ENCODE results near the gene SLC5A10.
"Not testable (repeated sequence)": the region's sequence is repeated elsewhere in the genome, so short reads cannot be mapped to it uniquely, and the experiment has no call there.

The SLC5A10 gene

GRCh38 chr17:18953231-18953728, 1.3 kb downstream of the SLC5A10 start:
- no peak for DNase-seq (ENCODE audit: low read depth)
- H3K4me3 ChIP-seq (ENCODE audit: low read depth, low read length) = no peak overlapping the region
- TF ChIP-seq CTCF (IDR thresholded peaks at IDR 0.05; ENCODE audit: low read depth, low read length, missing control alignments) = no peak

- no peak overlapping the region for H3K4me3 ChIP-seq (ENCODE audit: low read depth, low read length)
- TF ChIP-seq CTCF (IDR thresholded peaks at IDR 0.05; ENCODE audit: low read depth, low read length, missing control alignments) = no peak
- DNase-seq (ENCODE audit: low read depth) = no peak
Measured at GRCh38 chr17:18954321-18954720, 2.4 kb downstream of the SLC5A10 start.

GRCh38 chr17:18955009-18955408, 3.0 kb downstream of the SLC5A10 start:
- no peak for TF ChIP-seq CTCF (IDR thresholded peaks at IDR 0.05; ENCODE audit: low read depth, low read length, missing control alignments)
- H3K4me3 ChIP-seq (ENCODE audit: low read depth, low read length) = no peak overlapping the region
- no peak for DNase-seq (ENCODE audit: low read depth)

GRCh38 chr17:18956021-18956420, 4.1 kb downstream of the SLC5A10 start:
- not testable (repeated sequence) for H3K4me3 ChIP-seq (ENCODE audit: low read depth, low read length); DNase-seq (ENCODE audit: low read depth)

GRCh38 chr17:18956581-18956980, 4.6 kb downstream of the SLC5A10 start:
- TF ChIP-seq CTCF (IDR thresholded peaks at IDR 0.05; ENCODE audit: low read depth, low read length, missing control alignments) = no peak
- no peak for DNase-seq (ENCODE audit: low read depth)
- no peak overlapping the region for H3K4me3 ChIP-seq (ENCODE audit: low read depth, low read length)

GRCh38 chr17:18957831-18958230, 5.9 kb downstream of the SLC5A10 start:
- no peak for DNase-seq (ENCODE audit: low read depth)
- H3K4me3 ChIP-seq (ENCODE audit: low read depth, low read length) = no peak overlapping the region
- TF ChIP-seq CTCF (IDR thresholded peaks at IDR 0.05; ENCODE audit: low read depth, low read length, missing control alignments) = no peak

GRCh38 chr17:18958611-18959010, 6.6 kb downstream of the SLC5A10 start:
- no peak overlapping the region for H3K4me3 ChIP-seq (ENCODE audit: low read depth, low read length)
- no peak for TF ChIP-seq CTCF (IDR thresholded peaks at IDR 0.05; ENCODE audit: low read depth, low read length, missing control alignments)
- no peak for DNase-seq (ENCODE audit: low read depth)

Measured in GM12864 (cell line).